Neutrophil (primary cell): ENCODE measurements around the gene NFIB.

Source experiments
- H3K27ac ChIP-seq: fragments of 200-600 bp; sonication (generic); 2 replicates; pipeline ENCODE4 v1.5.1; 2016; ENCODE audit warnings: mild to moderate bottlenecking, moderate library complexity
- H3K27me3 ChIP-seq: fragments of 200-600 bp; sonication (generic); 2 replicates; pipeline ENCODE4 v1.6.0; 2016; ENCODE audit warnings: mild to moderate bottlenecking
- H3K36me3 ChIP-seq: fragments of 200-600 bp; sonication (generic); 2 replicates; pipeline ENCODE4 v1.5.1; 2017
- H3K4me1 ChIP-seq, 2 experiments: fragments of 200-600 bp in 1 of 2; sonication (generic) in 1 of 2; 1 replicate in 1 of 2; 2 replicates in 1 of 2; pipeline versions ENCODE4 v1.5.1 to v1.6.1; 2013 to 2016; ENCODE audit warnings: low read depth in 1 of 2, low read length in 1 of 2, mild to moderate bottlenecking in 1 of 2, moderate library complexity in 1 of 2; ENCODE audit not compliant: control insufficient read depth in 1 of 2, insufficient read depth in 1 of 2
- H3K4me3 ChIP-seq, 2 experiments: fragments of 200-600 bp in 1 of 2; sonication (generic) in 1 of 2; 1 replicate in 1 of 2; 2 replicates in 1 of 2; pipeline ENCODE4 v1.5.1; 2013 to 2016; ENCODE audit warnings: low read depth in 1 of 2, low read length in 1 of 2, mild to moderate bottlenecking in 1 of 2, moderate library complexity in 1 of 2
- H3K9me3 ChIP-seq: fragments of 200-600 bp; sonication (generic); 2 replicates; pipeline ENCODE4 v1.5.1; 2016
- CTCF ChIP-seq: fragments of 200-600 bp; sonication (generic); IDR thresholded peaks from 2 replicates; pipeline ENCODE4 v1.5.1; 2016; ENCODE audit warnings: antibody characterized with exemption

Gene NFIB

GRCh38 chr9:14097666-14098415, 216.1 kb downstream of the NFIB start:
- H3K9me3 ChIP-seq, result no peaks in the 10 kb centered on the region
- no peak for TF ChIP-seq CTCF
- H3K27me3 ChIP-seq, result no peaks in the 10 kb centered on the region
- no peaks in the 10 kb centered on the region for H3K4me1 ChIP-seq
- no peak overlapping the region for H3K27ac ChIP-seq
- no peaks in the 10 kb centered on the region for H3K36me3 ChIP-seq
- no peak overlapping the region for H3K4me3 ChIP-seq

GRCh38 chr9:14097215-14097614, 216.7 kb downstream of the NFIB start:
- H3K27ac ChIP-seq, result no peak overlapping the region

GRCh38 chr9:14096258-14096922, 217.6 kb downstream of the NFIB start:
- Histone ChIP-seq H3K27ac (no peak overlapping the region), H3K27me3 (no peaks in the 10 kb centered on the region), H3K9me3 (no peaks in the 10 kb centered on the region), H3K4me3 (no peak overlapping the region), H3K36me3 (no peaks in the 10 kb centered on the region), H3K4me1 (no peaks in the 10 kb centered on the region)
- TF ChIP-seq CTCF, result no peak

More at GRCh38 chr9:14097215-14097614, 216.7 kb downstream of the NFIB start:
- H3K36me3 ChIP-seq, result no peaks in the 10 kb centered on the region
- no peaks in the 10 kb centered on the region for H3K9me3 ChIP-seq
- no peaks in the 10 kb centered on the region for H3K4me1 ChIP-seq
- TF ChIP-seq CTCF, result no peak
- H3K27me3 ChIP-seq, result no peaks in the 10 kb centered on the region
- H3K4me3 ChIP-seq, result no peak overlapping the region

DNA sequence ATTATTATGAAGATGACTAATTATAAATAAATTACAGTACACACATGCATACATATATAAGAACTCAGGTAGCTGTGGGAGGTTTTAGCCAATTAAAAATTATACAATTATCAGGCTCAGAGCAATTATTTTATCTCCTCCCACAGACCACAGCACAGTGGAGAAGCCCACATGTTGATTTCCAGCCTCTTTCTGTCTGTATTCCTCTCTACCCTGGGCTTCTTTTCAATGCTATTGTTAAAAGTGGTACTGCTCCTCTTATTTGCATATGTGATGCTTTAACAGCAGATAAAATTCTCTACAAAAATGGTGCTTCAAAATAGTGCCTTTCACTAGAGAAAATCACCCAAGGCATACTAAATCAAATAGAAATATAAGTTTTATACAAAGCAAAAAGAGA, 218.7 kb downstream of the NFIB start:
- H3K4me3 ChIP-seq, result no peak overlapping the region
- no peak for TF ChIP-seq CTCF
- H3K36me3 ChIP-seq, result no peaks in the 10 kb centered on the region
- H3K4me1 ChIP-seq, result no peaks in the 10 kb centered on the region
- no peaks in the 10 kb centered on the region for H3K27me3 ChIP-seq
- H3K9me3 ChIP-seq, result no peaks in the 10 kb centered on the region
- H3K27ac ChIP-seq, result no peak overlapping the region

- Histone ChIP-seq H3K4me3 (no peak overlapping the region), H3K27me3 (no peaks in the 10 kb centered on the region), H3K9me3 (no peaks in the 10 kb centered on the region), H3K27ac (no peak overlapping the region), H3K4me1 (no peaks in the 10 kb centered on the region), H3K36me3 (no peaks in the 10 kb centered on the region)
- TF ChIP-seq CTCF, result no peak
Measured at GRCh38 chr9:14094491-14094890, 219.4 kb downstream of the NFIB start.
